HepG2 (cell line): ENCODE measurements around the gene AKAP10. TPM values are rescaled to one million over a fixed set of nuclear protein-coding genes. Genes with fewer than 3 reads are reported as not detected.
A peak's percentile ranks its signal among the peaks of the same experiment; 100 is the strongest.

Experiments
- AGO2 ChIP-seq: fragments of 200-400 bp; formaldehyde crosslinking; optimal IDR thresholded peaks from 2 replicates; pipeline ENCODE3; 2017; ENCODE audit warnings: mild to moderate bottlenecking, low read depth, low read length, moderate library complexity
- ARID2 ChIP-seq: sonication (generic); formaldehyde crosslinking; IDR thresholded peaks from 2 replicates; pipeline ENCODE4 v1.8.1; 2022; ENCODE audit warnings: mild to moderate bottlenecking, missing genetic modification reagents, borderline replicate concordance
- HMG20A ChIP-seq: IDR thresholded peaks from 2 replicates; pipeline ENCODE4 v1.6.1; 2016; ENCODE audit warnings: borderline replicate concordance
- MAZ ChIP-seq, 2 experiments: sonication (generic) in 1 of 2; formaldehyde crosslinking in 1 of 2; IDR thresholded peaks; 2 replicates each; pipeline versions ENCODE4 v1.5.0 to v1.6.1; 2012 to 2020; ENCODE audit warnings: low read depth in 2 of 2, mild to moderate bottlenecking in 2 of 2, borderline replicate concordance in 1 of 2, improper control_type of control experiment in 1 of 2, low read length in 1 of 2, missing genetic modification reagents in 1 of 2, moderate library complexity in 1 of 2
- NRL ChIP-seq: sonication (generic); formaldehyde crosslinking; IDR thresholded peaks from 2 replicates; pipeline ENCODE4 v1.5.0; 2020; ENCODE audit warnings: missing genetic modification reagents, mild to moderate bottlenecking, moderate library complexity, borderline replicate concordance
- SP5 ChIP-seq: IDR thresholded peaks from 2 replicates; pipeline ENCODE4 v1.6.1; 2016; ENCODE audit warnings: low read depth, borderline replicate concordance
- TAF1 ChIP-seq: sonication (generic); formaldehyde crosslinking; IDR thresholded peaks from 2 replicates; pipeline ENCODE4 v1.4.0; 2020; ENCODE audit warnings: missing genetic modification reagents
- ZIK1 ChIP-seq: sonication (generic); formaldehyde crosslinking; IDR thresholded peaks from 2 replicates; pipeline ENCODE4 v1.5.0; 2020; ENCODE audit warnings: mild to moderate bottlenecking, low read depth, missing genetic modification reagents, borderline replicate concordance
- ZNF75D ChIP-seq: sonication (generic); formaldehyde crosslinking; IDR thresholded peaks from 2 replicates; pipeline ENCODE4 v1.8.1; 2023; ENCODE audit warnings: missing genetic modification reagents, mild to moderate bottlenecking, borderline replicate concordance
- ZNF775 ChIP-seq: sonication (generic); formaldehyde crosslinking; IDR thresholded peaks from 2 replicates; pipeline ENCODE4 v1.4.0; 2020; ENCODE audit warnings: missing genetic modification reagents, mild to moderate bottlenecking, moderate library complexity, borderline replicate concordance
- polyA plus RNA-seq, 8 experiments: library from polyadenylated mRNA; depleted of rRNA in 3 of 8; stranded (reverse) in 7 of 8; unstranded in 1 of 8; fragments of >200 nt; fragmentation: Illumina TruSeq in 4 of 8; extraction: Trizol in 4 of 8; gene quantifications; 2 replicates each; pipeline versions ENCODE4 v1.2.1 to v1.2.3, GENCODE V29; 2011 to 2016; ENCODE audit warnings: low read depth in 4 of 8, missing spikeins in 1 of 8, mixed read lengths in 1 of 8; ENCODE audit not compliant: insufficient read depth in 1 of 8
- total RNA-seq, 5 experiments: library from RNA; depleted of rRNA; stranded (reverse); fragments of >200 nt; fragmentation: Illumina TruSeq; extraction: Trizol; gene quantifications; 2 replicates each; pipeline ENCODE4 v1.2.3, GENCODE V29; 2016; ENCODE audit warnings: low read depth in 1 of 5
- TF ChIP-seq, protein P1 (sequence below): sonication (generic); formaldehyde crosslinking; IDR thresholded peaks from 2 replicates; pipeline ENCODE4 v1.5.0; 2020; ENCODE audit warnings: missing genetic modification reagents, mild to moderate bottlenecking, borderline replicate concordance
- TF ChIP-seq, protein P2 (sequence below): sonication (generic); formaldehyde crosslinking; conservative IDR thresholded peaks from 2 replicates; pipeline ENCODE4 v1.8.0; 2022; ENCODE audit warnings: low read depth, missing genetic modification reagents
- TF ChIP-seq, protein P3 (sequence below): sonication (generic); formaldehyde crosslinking; IDR thresholded peaks from 2 replicates; pipeline ENCODE4 v1.8.0; 2022; ENCODE audit warnings: mild to moderate bottlenecking, missing genetic modification reagents, moderate library complexity
- TF ChIP-seq, protein P4 (sequence below): sonication (generic); formaldehyde crosslinking; conservative IDR thresholded peaks from 2 replicates; pipeline ENCODE4 v1.8.1; 2023; ENCODE audit warnings: missing genetic modification reagents
- TF ChIP-seq, protein P5 (sequence below): fragments of 450-650 bp; IDR thresholded peaks from 2 replicates; pipeline ENCODE4 v1.6.1; 2017
- TF ChIP-seq, protein P6 (sequence below): sonication (generic); formaldehyde crosslinking; IDR thresholded peaks from 2 replicates; pipeline ENCODE4 v1.4.0; 2020; ENCODE audit warnings: missing genetic modification reagents
- TF ChIP-seq, protein P7 (sequence below): sonication (generic); formaldehyde crosslinking; IDR thresholded peaks from 2 replicates; pipeline ENCODE4 v1.5.0; 2020; ENCODE audit warnings: missing genetic modification reagents

Gene AKAP10
- total and polyA plus RNA-seq, 2 of the 13 experiments (the other 11 are each of a cell fraction or from before 2014, with no cell fraction given): 17.6 to 21.7 TPM

DNA sequence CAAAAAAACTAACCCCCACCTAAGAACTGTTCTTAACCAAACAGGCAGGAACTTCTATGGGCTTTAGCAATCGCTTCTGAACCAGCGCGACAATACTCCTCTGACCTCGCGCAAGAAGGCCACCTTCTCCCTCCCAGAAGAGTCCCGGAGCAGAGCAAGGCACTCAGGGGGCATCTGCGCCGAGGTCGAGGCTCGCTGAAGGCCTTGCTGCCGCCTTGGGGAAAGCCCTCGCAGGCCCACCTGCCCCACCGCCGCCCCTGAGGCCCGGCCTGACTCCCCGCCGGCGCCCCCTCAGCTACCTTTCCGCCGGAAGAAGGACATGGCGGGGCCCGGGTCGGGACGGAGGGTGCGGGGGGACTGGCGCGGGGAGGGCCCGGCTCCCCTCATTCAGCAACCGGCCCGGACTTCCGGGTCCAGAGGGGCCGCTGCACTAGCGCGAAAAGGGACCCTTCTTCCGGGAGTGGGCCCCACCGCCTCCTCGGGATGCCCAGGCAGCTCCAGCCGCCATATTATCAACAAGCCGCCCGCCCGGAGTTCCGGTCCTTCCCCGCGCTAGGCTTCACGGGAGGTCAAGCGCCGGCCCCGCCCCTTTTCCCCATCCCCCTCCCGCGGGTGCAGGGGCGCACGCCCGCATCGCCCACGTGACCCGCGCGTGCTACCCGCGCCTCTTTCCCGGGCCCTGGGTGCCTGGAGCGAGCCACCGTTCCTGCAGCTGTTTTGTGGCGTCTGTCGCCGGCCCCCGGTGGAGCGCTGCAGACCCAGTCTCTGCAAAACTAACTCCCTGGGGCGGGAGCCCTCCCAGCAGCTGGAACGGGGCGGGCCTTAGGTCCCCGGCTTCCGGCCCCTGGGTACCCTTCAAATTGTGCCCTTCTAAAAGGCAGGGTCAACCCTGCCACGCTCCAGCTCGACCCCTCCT lies at the start of gene AKAP10 (continued):
- TF ChIP-seq ZNF775 (CRISPR knock-in tag): peak; percentile 95; the same call in 1 of the 2 replicates
- TF ChIP-seq, protein P1, sequence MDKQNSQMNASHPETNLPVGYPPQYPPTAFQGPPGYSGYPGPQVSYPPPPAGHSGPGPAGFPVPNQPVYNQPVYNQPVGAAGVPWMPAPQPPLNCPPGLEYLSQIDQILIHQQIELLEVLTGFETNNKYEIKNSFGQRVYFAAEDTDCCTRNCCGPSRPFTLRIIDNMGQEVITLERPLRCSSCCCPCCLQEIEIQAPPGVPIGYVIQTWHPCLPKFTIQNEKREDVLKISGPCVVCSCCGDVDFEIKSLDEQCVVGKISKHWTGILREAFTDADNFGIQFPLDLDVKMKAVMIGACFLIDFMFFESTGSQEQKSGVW: no peak
- TF ChIP-seq ARID2: peak; percentile 82; the same call in 1 of the 2 replicates
- TF ChIP-seq NRL (CRISPR knock-in tag): peak; percentile 96
- peak; percentile 36; the same call in 1 of the 2 replicates for TF ChIP-seq MAZ (IDR thresholded peaks at IDR 0.05; ENCODE audit: borderline replicate concordance, low read depth, low read length)
- TF ChIP-seq MAZ (CRISPR knock-in tag; IDR thresholded peaks at IDR 0.05; ENCODE audit: low read depth): peak; percentile 51; the same call in 1 of the 2 replicates
- TF ChIP-seq, protein P2, sequence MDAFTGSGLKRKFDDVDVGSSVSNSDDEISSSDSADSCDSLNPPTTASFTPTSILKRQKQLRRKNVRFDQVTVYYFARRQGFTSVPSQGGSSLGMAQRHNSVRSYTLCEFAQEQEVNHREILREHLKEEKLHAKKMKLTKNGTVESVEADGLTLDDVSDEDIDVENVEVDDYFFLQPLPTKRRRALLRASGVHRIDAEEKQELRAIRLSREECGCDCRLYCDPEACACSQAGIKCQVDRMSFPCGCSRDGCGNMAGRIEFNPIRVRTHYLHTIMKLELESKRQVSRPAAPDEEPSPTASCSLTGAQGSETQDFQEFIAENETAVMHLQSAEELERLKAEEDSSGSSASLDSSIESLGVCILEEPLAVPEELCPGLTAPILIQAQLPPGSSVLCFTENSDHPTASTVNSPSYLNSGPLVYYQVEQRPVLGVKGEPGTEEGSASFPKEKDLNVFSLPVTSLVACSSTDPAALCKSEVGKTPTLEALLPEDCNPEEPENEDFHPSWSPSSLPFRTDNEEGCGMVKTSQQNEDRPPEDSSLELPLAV (CRISPR knock-in tag): 0 out of 2 replicates have a peak, but pooled peaks have one; percentile 77
- TF ChIP-seq, protein P3, sequence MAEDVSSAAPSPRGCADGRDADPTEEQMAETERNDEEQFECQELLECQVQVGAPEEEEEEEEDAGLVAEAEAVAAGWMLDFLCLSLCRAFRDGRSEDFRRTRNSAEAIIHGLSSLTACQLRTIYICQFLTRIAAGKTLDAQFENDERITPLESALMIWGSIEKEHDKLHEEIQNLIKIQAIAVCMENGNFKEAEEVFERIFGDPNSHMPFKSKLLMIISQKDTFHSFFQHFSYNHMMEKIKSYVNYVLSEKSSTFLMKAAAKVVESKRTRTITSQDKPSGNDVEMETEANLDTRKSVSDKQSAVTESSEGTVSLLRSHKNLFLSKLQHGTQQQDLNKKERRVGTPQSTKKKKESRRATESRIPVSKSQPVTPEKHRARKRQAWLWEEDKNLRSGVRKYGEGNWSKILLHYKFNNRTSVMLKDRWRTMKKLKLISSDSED (CRISPR knock-in tag): no peak
- TF ChIP-seq, protein P4, sequence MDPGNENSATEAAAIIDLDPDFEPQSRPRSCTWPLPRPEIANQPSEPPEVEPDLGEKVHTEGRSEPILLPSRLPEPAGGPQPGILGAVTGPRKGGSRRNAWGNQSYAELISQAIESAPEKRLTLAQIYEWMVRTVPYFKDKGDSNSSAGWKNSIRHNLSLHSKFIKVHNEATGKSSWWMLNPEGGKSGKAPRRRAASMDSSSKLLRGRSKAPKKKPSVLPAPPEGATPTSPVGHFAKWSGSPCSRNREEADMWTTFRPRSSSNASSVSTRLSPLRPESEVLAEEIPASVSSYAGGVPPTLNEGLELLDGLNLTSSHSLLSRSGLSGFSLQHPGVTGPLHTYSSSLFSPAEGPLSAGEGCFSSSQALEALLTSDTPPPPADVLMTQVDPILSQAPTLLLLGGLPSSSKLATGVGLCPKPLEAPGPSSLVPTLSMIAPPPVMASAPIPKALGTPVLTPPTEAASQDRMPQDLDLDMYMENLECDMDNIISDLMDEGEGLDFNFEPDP (CRISPR knock-in tag): 0 out of 2 replicates have a peak, but pooled peaks have one; percentile 40
- TF ChIP-seq ZNF75D: no peak
- TF ChIP-seq ZIK1 (CRISPR knock-in tag): peak; percentile 93; the same call in 1 of the 2 replicates
- TF ChIP-seq, protein P5, sequence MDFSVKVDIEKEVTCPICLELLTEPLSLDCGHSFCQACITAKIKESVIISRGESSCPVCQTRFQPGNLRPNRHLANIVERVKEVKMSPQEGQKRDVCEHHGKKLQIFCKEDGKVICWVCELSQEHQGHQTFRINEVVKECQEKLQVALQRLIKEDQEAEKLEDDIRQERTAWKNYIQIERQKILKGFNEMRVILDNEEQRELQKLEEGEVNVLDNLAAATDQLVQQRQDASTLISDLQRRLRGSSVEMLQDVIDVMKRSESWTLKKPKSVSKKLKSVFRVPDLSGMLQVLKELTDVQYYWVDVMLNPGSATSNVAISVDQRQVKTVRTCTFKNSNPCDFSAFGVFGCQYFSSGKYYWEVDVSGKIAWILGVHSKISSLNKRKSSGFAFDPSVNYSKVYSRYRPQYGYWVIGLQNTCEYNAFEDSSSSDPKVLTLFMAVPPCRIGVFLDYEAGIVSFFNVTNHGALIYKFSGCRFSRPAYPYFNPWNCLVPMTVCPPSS: no peak
- 0 out of 2 replicates have a peak, but pooled peaks have one; percentile 10 for TF ChIP-seq HMG20A (CRISPR knock-in tag)
- peak; percentile 77 for TF ChIP-seq SP5 (CRISPR knock-in tag)
- TF ChIP-seq AGO2: peak; percentile 46
- TF ChIP-seq, protein P6, sequence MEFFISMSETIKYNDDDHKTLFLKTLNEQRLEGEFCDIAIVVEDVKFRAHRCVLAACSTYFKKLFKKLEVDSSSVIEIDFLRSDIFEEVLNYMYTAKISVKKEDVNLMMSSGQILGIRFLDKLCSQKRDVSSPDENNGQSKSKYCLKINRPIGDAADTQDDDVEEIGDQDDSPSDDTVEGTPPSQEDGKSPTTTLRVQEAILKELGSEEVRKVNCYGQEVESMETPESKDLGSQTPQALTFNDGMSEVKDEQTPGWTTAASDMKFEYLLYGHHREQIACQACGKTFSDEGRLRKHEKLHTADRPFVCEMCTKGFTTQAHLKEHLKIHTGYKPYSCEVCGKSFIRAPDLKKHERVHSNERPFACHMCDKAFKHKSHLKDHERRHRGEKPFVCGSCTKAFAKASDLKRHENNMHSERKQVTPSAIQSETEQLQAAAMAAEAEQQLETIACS (CRISPR knock-in tag): peak; percentile 60
- TF ChIP-seq TAF1 (CRISPR knock-in tag): peak; percentile 79
- TF ChIP-seq, protein P7, sequence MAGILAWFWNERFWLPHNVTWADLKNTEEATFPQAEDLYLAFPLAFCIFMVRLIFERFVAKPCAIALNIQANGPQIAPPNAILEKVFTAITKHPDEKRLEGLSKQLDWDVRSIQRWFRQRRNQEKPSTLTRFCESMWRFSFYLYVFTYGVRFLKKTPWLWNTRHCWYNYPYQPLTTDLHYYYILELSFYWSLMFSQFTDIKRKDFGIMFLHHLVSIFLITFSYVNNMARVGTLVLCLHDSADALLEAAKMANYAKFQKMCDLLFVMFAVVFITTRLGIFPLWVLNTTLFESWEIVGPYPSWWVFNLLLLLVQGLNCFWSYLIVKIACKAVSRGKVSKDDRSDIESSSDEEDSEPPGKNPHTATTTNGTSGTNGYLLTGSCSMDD (CRISPR knock-in tag): 0 out of 2 replicates have a peak, but pooled peaks have one; percentile 59
